ENCODE data around the gene ITPA. TPM values are rescaled to one million over a fixed set of nuclear protein-coding genes. Genes with fewer than 3 reads are reported as not detected.

The ITPA gene
- total and polyA plus RNA-seq, 2 of the 8 experiments (the other 6 are each of a cell fraction or from before 2014, with no cell fraction given): 88.2 to 94.0 TPM

- TF ChIP-seq ATF2 (IDR thresholded peaks at IDR 0.05; ENCODE audit: low read length): no peak
- TF ChIP-seq KDM4A (IDR thresholded peaks at IDR 0.05; ENCODE audit: low read depth, low read length, severe bottlenecking): no peak
- TF ChIP-seq FOSL1 (IDR thresholded peaks at IDR 0.05; ENCODE audit: insufficient read depth, low read depth, low read length): no peak
- TF ChIP-seq SUZ12 (IDR thresholded peaks at IDR 0.05; ENCODE audit: low read length): no peak
- no peak for TF ChIP-seq ATF3 (IDR thresholded peaks at IDR 0.05; ENCODE audit: insufficient read depth, low read depth, low read length)
- no peak for TF ChIP-seq POU5F1 (IDR thresholded peaks at IDR 0.05; ENCODE audit: low read depth, low read length)
- no peak for TF ChIP-seq SAP30 (IDR thresholded peaks at IDR 0.05; ENCODE audit: insufficient read depth, insufficient replicate concordance, low read length)
Measured at GRCh38 chr20:3227936-3228749, 18.8 kb downstream of the ITPA start (continued).
